Esophagus muscularis mucosa (tissue), 4 donors: Measurements from ENCODE around the gene ERCC6. TPM values are rescaled to one million over a fixed set of nuclear protein-coding genes. Genes with fewer than 3 reads are reported as not detected.

Experiments
- DNase-seq: peaks from one replicate; pipeline ENCODE4 v3.0.0-alpha.2; 2017; ENCODE audit errors: extremely low spot score
- H3K27ac ChIP-seq, 4 donors: fragments of 200-600 bp; sonication (generic); replicated peaks in 1 of 4; 1 replicate in 3 of 4; 2 replicates in 1 of 4; pipeline ENCODE4 v1.5.1; 2016 to 2019; ENCODE audit warnings: mild to moderate bottlenecking in 1 of 4
- H3K27me3 ChIP-seq, 4 donors: fragments of 200-600 bp; sonication (generic); one replicate each; pipeline versions ENCODE4 v1.5.1 to v1.6.0; 2016 to 2019
- H3K36me3 ChIP-seq, 4 donors: fragments of 200-600 bp; sonication (generic); one replicate each; pipeline ENCODE4 v1.5.1; 2016 to 2019
- H3K4me1 ChIP-seq, 4 donors: fragments of 200-600 bp; sonication (generic); one replicate each; pipeline ENCODE4 v1.5.1; 2016 to 2019
- H3K4me3 ChIP-seq, 4 donors: fragments of 200-600 bp; sonication (generic); 1 replicate in 2 of 4; 2 replicates in 2 of 4; pipeline ENCODE4 v1.5.1; 2016 to 2019; ENCODE audit warnings: mild to moderate bottlenecking in 4 of 4, moderate library complexity in 1 of 4
- H3K9me3 ChIP-seq, 4 donors: fragments of 200-600 bp; sonication (generic); 1 replicate in 3 of 4; 2 replicates in 1 of 4; pipeline ENCODE4 v1.5.1; 2016 to 2019
- CTCF ChIP-seq, 3 experiments: fragments of 200-600 bp in 2 of 3; fragments of 450-650 bp in 1 of 3; sonication (generic) in 2 of 3; IDR thresholded peaks; one replicate each; pipeline ENCODE4 v1.5.1; 2017 to 2019; ENCODE audit warnings: antibody characterized with exemption in 3 of 3, mild to moderate bottlenecking in 2 of 3, moderate library complexity in 1 of 3
- EP300 ChIP-seq: sonication (generic); formaldehyde crosslinking; IDR thresholded peaks from one replicate; pipeline ENCODE4 v1.6.1; 2017; ENCODE audit warnings: antibody characterized with exemption
- POLR2A ChIP-seq: fragments of 450-650 bp; IDR thresholded peaks from one replicate; pipeline ENCODE4 v1.6.1; 2017; ENCODE audit warnings: antibody characterized with exemption, moderate library complexity, mild to moderate bottlenecking, low read depth
- POLR2AphosphoS5 ChIP-seq, 2 donors: sonication (generic); formaldehyde crosslinking; IDR thresholded peaks; one replicate each; pipeline ENCODE4 v1.6.1; 2017; ENCODE audit warnings: antibody characterized with exemption in 2 of 2
- WGBS: methylation state at CpG from one replicate; pipeline ENCODE4 v1.1.5; 2018; 5-methylcytosine and 5-hydroxymethylcytosine counted together
- intact Hi-C: fragments of 100-400 bp; cut with DNase I; formaldehyde crosslinking; loops from one replicate; pipeline ENCODE4 v1.15.1; 2023
- total RNA-seq, 4 donors: library from RNA; depleted of rRNA; stranded (reverse); fragments of >200 nt; gene quantifications; one replicate each; pipeline versions ENCODE4 v1.1.0 to v1.2.1, GENCODE V29; 2016

ERCC6 gene
- total RNA-seq, 4 donors from 2014 or later: 7.0 to 11.7 (median 9.2) TPM

DNA sequence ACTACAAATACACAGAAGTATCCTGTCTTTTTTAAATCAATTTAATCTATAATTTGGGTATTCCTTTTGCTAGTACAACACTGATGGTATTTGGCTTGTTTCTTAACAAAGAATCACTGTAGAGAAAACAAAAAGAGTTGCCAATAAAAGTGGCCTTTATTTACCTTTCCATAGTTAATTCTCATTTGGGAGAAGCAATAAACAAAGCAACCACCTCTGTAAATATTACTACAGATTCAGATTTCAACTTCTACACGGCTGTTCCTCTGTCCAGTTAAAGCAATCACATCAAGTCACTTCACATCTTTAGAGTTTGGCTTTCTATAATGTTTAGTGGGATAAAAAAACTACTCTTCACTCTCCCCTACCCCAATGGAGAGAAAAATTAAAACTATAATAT is 34.4 kb downstream of the ERCC6 start:
- DNase-seq: no peak
- intact Hi-C loops: no loop called here
- no peak overlapping the region for H3K4me3 ChIP-seq
- TF ChIP-seq POLR2A: no peak
- no peak for TF ChIP-seq CTCF (IDR thresholded peaks at IDR 0.05)
- TF ChIP-seq EP300: no peak
- TF ChIP-seq POLR2AphosphoS5 (IDR thresholded peaks at IDR 0.05): no peak
- WGBS: 85% methylated on average over 1 of the region's 1 CpG
- H3K36me3 ChIP-seq: peaks cover 4 to 14% (median 5%) of the 10 kb centered on the region in 4 donors
- H3K9me3 ChIP-seq: no peaks in the 10 kb centered on the region
- peaks cover 8 to 18% (median 16%) of the 10 kb centered on the region in 4 donors for H3K4me1 ChIP-seq
- H3K27me3 ChIP-seq: no peaks in the 10 kb centered on the region
- H3K27ac ChIP-seq: no peak overlapping the region

DNA sequence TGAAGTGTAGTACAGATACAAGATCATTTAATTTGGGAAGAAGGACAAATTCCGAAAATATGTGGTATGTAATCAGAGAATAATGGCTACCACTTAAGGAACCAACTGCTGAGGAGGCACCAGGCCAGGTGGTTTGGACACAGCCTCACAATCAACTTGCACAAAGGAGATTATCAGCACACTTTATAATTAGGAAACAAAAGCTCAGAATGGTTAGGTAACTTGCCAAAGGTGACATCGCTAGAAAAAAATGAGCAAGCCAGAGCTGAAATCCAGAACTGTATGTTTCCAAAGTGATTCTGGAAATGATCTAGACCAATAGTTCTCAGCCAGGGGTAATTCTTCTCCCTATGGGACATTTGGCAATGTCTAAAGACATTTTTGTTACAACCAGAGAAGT is 36.6 kb downstream of the ERCC6 start:
- 88% methylated on average over 2 of the region's 2 CpGs for WGBS
- H3K4me3 ChIP-seq: no peak overlapping the region
- TF ChIP-seq EP300: no peak
- TF ChIP-seq POLR2AphosphoS5 (IDR thresholded peaks at IDR 0.05): no peak
- TF ChIP-seq CTCF (IDR thresholded peaks at IDR 0.05): no peak
- TF ChIP-seq POLR2A: no peak
- no peak overlapping the region for H3K27ac ChIP-seq
- no peaks in the 10 kb centered on the region for H3K4me1 ChIP-seq
- DNase-seq: no peak
- H3K9me3 ChIP-seq: no peaks in the 10 kb centered on the region
- H3K36me3 ChIP-seq: peaks cover 4 to 17% (median 10%) of the 10 kb centered on the region in 4 donors
- no peaks in the 10 kb centered on the region for H3K27me3 ChIP-seq
- intact Hi-C loops: no loop called here

GRCh38 chr10:49500412-49500811 is 38.5 kb downstream of the ERCC6 start:
- no peaks in the 10 kb centered on the region for H3K9me3 ChIP-seq
- peaks cover 4 to 18% (median 9%) of the 10 kb centered on the region in 4 donors for H3K36me3 ChIP-seq
- no peak for DNase-seq
- H3K27ac ChIP-seq: no peak overlapping the region
- no peaks in the 10 kb centered on the region for H3K27me3 ChIP-seq
- intact Hi-C loops: no loop called here
- no peaks in the 10 kb centered on the region for H3K4me1 ChIP-seq
- no peak overlapping the region for H3K4me3 ChIP-seq
- WGBS: 83% methylated on average over 1 of the region's 1 CpG
- TF ChIP-seq EP300 (no peak), POLR2AphosphoS5 (IDR thresholded peaks at IDR 0.05) (no peak), POLR2A (no peak)

GRCh38 chr10:49499305-49499851 is 39.5 kb downstream of the ERCC6 start:
- intact Hi-C loops: no loop called here

DNA sequence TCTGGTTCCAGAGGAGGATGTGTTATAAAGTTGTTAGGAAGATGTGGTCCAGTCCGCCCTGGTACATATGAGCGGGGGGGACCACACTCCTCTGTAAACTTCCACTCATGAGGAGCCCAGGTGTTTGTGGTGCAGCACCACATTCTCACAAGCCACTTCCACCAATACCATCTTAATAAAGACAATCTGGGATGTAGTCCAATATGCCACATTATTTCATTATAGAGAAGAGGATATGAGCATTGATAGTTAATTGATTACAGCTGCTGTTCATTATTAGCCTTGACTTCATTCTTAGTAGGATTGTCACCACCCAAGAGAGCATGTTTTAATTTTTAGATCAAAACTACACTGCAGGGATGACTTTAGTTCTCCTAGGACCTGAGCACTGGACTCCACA is 40.5 kb downstream of the ERCC6 start:
- Histone ChIP-seq H3K9me3 (no peaks in the 10 kb centered on the region), H3K4me1 (no peaks in the 10 kb centered on the region), H3K4me3 (no peak overlapping the region), H3K27ac (no peak overlapping the region), H3K36me3 (peaks cover 0 to 23% (median 9%) of the 10 kb centered on the region in 4 donors), H3K27me3 (no peaks in the 10 kb centered on the region)
- 100% methylated on average over 2 of the region's 2 CpGs for WGBS
- intact Hi-C loops: no loop called here
- TF ChIP-seq EP300 (no peak), POLR2AphosphoS5 (IDR thresholded peaks at IDR 0.05) (no peak), CTCF (IDR thresholded peaks at IDR 0.05) (no peak), POLR2A (no peak)
- DNase-seq: no peak

More at GRCh38 chr10:49499305-49499851, 39.5 kb downstream of the ERCC6 start:
- peaks cover 2 to 18% (median 9%) of the 10 kb centered on the region in 4 donors for H3K36me3 ChIP-seq
- 94% methylated on average over 5 of the region's 5 CpGs for WGBS
- no peak overlapping the region for H3K27ac ChIP-seq
- TF ChIP-seq POLR2A: no peak
- TF ChIP-seq CTCF (IDR thresholded peaks at IDR 0.05): no peak
- TF ChIP-seq EP300: no peak
- TF ChIP-seq POLR2AphosphoS5 (IDR thresholded peaks at IDR 0.05): no peak
- H3K27me3 ChIP-seq: no peaks in the 10 kb centered on the region
- H3K4me3 ChIP-seq: no peak overlapping the region
- no peaks in the 10 kb centered on the region for H3K9me3 ChIP-seq
- no peak for DNase-seq
- H3K4me1 ChIP-seq: no peaks in the 10 kb centered on the region
